Hepatocyte (in vitro differentiated cells): ENCODE measurements around the gene PDP2. TPM values are rescaled to one million over a fixed set of nuclear protein-coding genes. Genes with fewer than 3 reads are reported as not detected.
"Not testable (repeated sequence)": the region's sequence is repeated elsewhere in the genome, so short reads cannot be mapped to it uniquely, and the experiment has no call there.

Experiments
- DNase-seq: peaks from one replicate; pipeline ENCODE4 v3.0.0-alpha.2; 2016; ENCODE audit warnings: low spot score
- H2AFZ ChIP-seq: fragments of 200-600 bp; sonication (generic); 2 replicates; pipeline ENCODE4 v1.6.0; 2016; ENCODE audit warnings: antibody characterized with exemption, mild to moderate bottlenecking
- H3K27ac ChIP-seq: fragments of 200-600 bp; sonication (generic); 2 replicates; pipeline ENCODE4 v1.5.1; 2016; ENCODE audit warnings: mild to moderate bottlenecking
- H3K27me3 ChIP-seq: fragments of 200-600 bp; sonication (generic); 2 replicates; pipeline ENCODE4 v1.6.1; 2016
- H3K36me3 ChIP-seq: fragments of 200-600 bp; sonication (generic); replicated peaks from 2 replicates; pipeline ENCODE4 v1.5.1; 2016; ENCODE audit warnings: low read depth; ENCODE audit not compliant: insufficient read depth
- H3K4me1 ChIP-seq: fragments of 200-600 bp; sonication (generic); 2 replicates; pipeline ENCODE4 v1.5.1; 2016; ENCODE audit warnings: mild to moderate bottlenecking, moderate library complexity; ENCODE audit not compliant: insufficient read depth
- H3K4me2 ChIP-seq: fragments of 200-600 bp; sonication (generic); 2 replicates; pipeline ENCODE4 v1.6.0; 2016
- H3K4me3 ChIP-seq: fragments of 200-600 bp; sonication (generic); 2 replicates; pipeline ENCODE4 v1.5.1; 2016; ENCODE audit warnings: mild to moderate bottlenecking
- H3K79me2 ChIP-seq: fragments of 200-600 bp; sonication (generic); 2 replicates; pipeline ENCODE4 v1.6.0; 2017; ENCODE audit warnings: mild to moderate bottlenecking
- H3K9me2 ChIP-seq: fragments of 200-600 bp; sonication (generic); replicated peaks from 2 replicates; pipeline ENCODE4 v1.6.0; 2017; ENCODE audit warnings: mild to moderate bottlenecking; ENCODE audit not compliant: insufficient read depth
- H3K9me3 ChIP-seq: fragments of 200-600 bp; sonication (generic); 2 replicates; pipeline ENCODE4 v1.5.1; 2016; ENCODE audit warnings: low read depth, mild to moderate bottlenecking
- H4K20me1 ChIP-seq: fragments of 200-600 bp; sonication (generic); 2 replicates; pipeline ENCODE4 v1.6.0; 2016; ENCODE audit warnings: mild to moderate bottlenecking; ENCODE audit not compliant: insufficient read depth, poor library complexity, severe bottlenecking
- EZH2 ChIP-seq: fragments of 200-600 bp; sonication (generic); IDR thresholded peaks from 2 replicates; pipeline ENCODE4 v1.6.1; 2016; ENCODE audit warnings: antibody characterized with exemption, mild to moderate bottlenecking, borderline replicate concordance
- EZH2phosphoT487 ChIP-seq: fragments of 200-600 bp; sonication (generic); IDR thresholded peaks from one replicate; pipeline ENCODE4 v1.6.1; 2018; ENCODE audit warnings: antibody characterized with exemption, mild to moderate bottlenecking, low read depth, moderate library complexity; ENCODE audit not compliant: unreplicated experiment, severe bottlenecking
- WGBS: methylation state at CpG from one replicate; pipeline ENCODE4 v1.1.6; 2016; ENCODE audit warnings: low lambda C conversion rate; ENCODE audit errors: missing lambda C conversion rate; 5-methylcytosine and 5-hydroxymethylcytosine counted together
- polyA plus RNA-seq: library from polyadenylated mRNA; unstranded; fragments of >200 nt; fragmentation: Nextera tagmentation; extraction: Ambion mirVana; gene quantifications from 2 replicates; pipeline ENCODE4 v1.2.1, GENCODE V29; 2016
- total RNA-seq: library from RNA; depleted of rRNA; stranded (reverse); fragments of >200 nt; gene quantifications from 2 replicates; pipeline ENCODE4 v1.2.3, GENCODE V29; 2014
- TF ChIP-seq, protein P1 (sequence below): fragments of 200-600 bp; sonication (generic); IDR thresholded peaks from 2 replicates; pipeline ENCODE4 v1.5.1; 2016; ENCODE audit warnings: antibody characterized with exemption, mild to moderate bottlenecking; ENCODE audit not compliant: poor library complexity

Gene PDP2
- total and polyA plus RNA-seq, 2 experiments from 2014 or later = 5.2 to 17.7 TPM

DNA sequence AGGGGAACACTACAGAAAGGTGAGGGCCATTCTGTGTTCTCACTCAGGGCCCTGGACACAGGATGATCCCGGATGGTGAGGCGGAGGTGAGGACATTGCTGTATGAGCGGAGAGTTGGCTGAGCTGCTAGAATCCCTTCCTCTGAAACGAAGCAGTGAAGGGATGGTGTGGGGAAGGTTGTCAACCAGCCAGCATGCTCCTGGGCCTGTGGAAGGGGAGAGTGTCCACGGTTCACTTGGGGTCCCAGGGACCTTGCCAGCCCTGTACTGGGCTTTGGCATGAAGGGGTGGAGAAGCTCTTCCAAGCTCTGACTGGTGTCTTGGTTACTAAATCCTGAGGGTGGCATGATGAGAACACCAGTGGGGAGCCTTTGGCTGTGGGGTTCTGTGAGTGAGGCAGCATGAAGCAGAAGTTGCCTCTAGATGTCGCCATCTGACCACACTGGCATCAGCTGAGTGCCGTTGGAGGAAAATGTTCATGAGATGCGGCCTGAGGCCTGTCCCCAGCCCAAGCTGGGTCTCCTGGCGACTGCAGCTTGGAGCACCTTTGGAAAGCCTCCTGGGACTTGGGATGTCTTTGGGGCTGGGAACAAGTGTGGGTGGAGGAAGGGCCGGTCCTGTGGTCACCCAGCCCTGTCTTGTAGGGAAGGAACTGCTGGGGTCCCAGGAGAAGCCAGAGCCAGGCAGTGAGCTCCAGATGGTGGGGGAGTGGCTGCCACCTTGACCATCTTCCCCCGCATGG lies 14.8 kb downstream of the PDP2 start:
- DNase-seq = peak; percentile 87
- H3K4me2 ChIP-seq = no peak overlapping the region
- H3K4me1 ChIP-seq = peaks cover 10% of the 10 kb centered on the region
- no peaks in the 10 kb centered on the region for H3K27me3 ChIP-seq
- no peaks in the 10 kb centered on the region for H3K79me2 ChIP-seq
- no peaks in the 10 kb centered on the region for H3K9me2 ChIP-seq
- H3K27ac ChIP-seq = no peak overlapping the region
- H4K20me1 ChIP-seq = no peaks in the 10 kb centered on the region
- H3K4me3 ChIP-seq = no peak overlapping the region
- 59% methylated on average over 11 of the region's 11 CpGs for WGBS
- no peak for TF ChIP-seq EZH2phosphoT487
- no peak for TF ChIP-seq EZH2
- TF ChIP-seq, protein P1, sequence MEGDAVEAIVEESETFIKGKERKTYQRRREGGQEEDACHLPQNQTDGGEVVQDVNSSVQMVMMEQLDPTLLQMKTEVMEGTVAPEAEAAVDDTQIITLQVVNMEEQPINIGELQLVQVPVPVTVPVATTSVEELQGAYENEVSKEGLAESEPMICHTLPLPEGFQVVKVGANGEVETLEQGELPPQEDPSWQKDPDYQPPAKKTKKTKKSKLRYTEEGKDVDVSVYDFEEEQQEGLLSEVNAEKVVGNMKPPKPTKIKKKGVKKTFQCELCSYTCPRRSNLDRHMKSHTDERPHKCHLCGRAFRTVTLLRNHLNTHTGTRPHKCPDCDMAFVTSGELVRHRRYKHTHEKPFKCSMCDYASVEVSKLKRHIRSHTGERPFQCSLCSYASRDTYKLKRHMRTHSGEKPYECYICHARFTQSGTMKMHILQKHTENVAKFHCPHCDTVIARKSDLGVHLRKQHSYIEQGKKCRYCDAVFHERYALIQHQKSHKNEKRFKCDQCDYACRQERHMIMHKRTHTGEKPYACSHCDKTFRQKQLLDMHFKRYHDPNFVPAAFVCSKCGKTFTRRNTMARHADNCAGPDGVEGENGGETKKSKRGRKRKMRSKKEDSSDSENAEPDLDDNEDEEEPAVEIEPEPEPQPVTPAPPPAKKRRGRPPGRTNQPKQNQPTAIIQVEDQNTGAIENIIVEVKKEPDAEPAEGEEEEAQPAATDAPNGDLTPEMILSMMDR = peak; percentile 86
- no peaks in the 10 kb centered on the region for H3K9me3 ChIP-seq
- no peaks in the 10 kb centered on the region for H3K36me3 ChIP-seq
- H2AFZ ChIP-seq = no peak overlapping the region

DNA sequence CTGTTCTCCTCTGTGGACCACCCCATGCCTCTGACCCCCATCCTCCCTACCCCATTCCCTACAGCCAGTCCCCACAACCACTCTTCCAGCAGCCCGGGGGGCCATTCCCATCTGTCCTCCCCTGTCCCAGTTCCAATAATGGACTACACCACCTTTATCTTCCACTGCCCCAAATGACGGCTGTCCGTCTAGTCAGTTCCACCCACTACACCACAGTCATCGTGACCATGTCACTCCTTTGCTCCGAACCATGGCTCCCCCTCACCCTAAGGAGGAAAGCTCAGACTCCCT lies 15.3 kb downstream of the PDP2 start:
- Histone ChIP-seq H3K27ac (no peak overlapping the region), H2AFZ (no peak overlapping the region), H3K4me2 (no peak overlapping the region)

DNA sequence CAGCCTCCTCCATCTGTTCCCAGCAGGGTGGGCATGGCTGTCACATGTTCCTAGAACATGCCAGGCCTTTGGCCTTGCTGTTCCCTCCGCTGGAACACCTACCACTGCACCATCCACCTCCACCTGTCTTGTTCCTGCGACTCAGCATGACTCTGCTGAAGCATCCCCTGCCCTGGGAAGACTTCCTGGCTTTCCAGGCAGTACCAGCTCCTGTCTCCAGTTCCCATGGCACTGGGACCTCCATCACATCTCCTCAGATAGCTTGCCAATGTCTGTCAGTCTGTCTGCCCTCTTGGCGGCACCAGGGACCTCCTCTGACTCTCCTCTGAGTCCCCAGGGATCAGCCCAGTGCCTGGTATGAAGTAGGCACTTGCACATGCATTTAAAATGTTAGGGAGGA lies 15.7 kb downstream of the PDP2 start:
- Histone ChIP-seq H3K9me3 (no peaks in the 10 kb centered on the region), H2AFZ (no peak overlapping the region), H4K20me1 (no peaks in the 10 kb centered on the region), H3K79me2 (no peaks in the 10 kb centered on the region), H3K36me3 (no peaks in the 10 kb centered on the region), H3K4me2 (no peak overlapping the region), H3K27ac (peak overlapping the region; percentile 64), H3K4me1 (peaks cover 19% of the 10 kb centered on the region), H3K9me2 (no peaks in the 10 kb centered on the region), H3K4me3 (no peak overlapping the region), H3K27me3 (no peaks in the 10 kb centered on the region)
- 99% methylated on average over 3 of the region's 3 CpGs for WGBS
- DNase-seq = no peak
- no peak for TF ChIP-seq EZH2
- no peak for TF ChIP-seq EZH2phosphoT487
- TF ChIP-seq, protein P1 = no peak

More for the DNA sequence above, 15.3 kb downstream of the PDP2 start:
- Histone ChIP-seq H3K27me3 (no peaks in the 10 kb centered on the region), H3K36me3 (no peaks in the 10 kb centered on the region), H3K4me1 (peaks cover 15% of the 10 kb centered on the region), H3K9me3 (no peaks in the 10 kb centered on the region), H3K79me2 (no peaks in the 10 kb centered on the region), H3K9me2 (no peaks in the 10 kb centered on the region), H4K20me1 (no peaks in the 10 kb centered on the region), H3K4me3 (no peak overlapping the region)
- 93% methylated on average over 5 of the region's 5 CpGs for WGBS
- DNase-seq = no peak
- TF ChIP-seq EZH2 = no peak
- TF ChIP-seq EZH2phosphoT487 = no peak
- TF ChIP-seq, protein P1 = no peak

DNA sequence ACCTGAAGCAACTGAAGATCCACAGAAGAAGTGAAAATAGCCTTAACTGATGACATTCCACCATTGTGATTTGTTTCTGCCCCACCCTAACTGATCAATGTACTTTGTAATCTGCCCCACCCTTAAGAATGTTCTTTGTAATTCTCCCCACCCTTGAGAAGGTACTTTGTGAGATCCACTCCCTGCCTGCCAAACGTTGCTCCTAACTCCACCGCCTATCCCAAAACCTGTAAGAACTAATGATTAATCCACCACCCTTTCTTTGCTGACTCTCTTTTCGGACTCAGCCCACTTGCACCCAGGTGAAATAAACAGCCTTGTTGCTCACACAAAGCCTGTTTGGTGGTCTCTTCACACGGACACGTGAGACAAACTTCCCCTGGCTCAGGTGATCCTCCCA lies 16.4 kb downstream of the PDP2 start:
- not testable (repeated sequence) for DNase-seq, H3K9me2 ChIP-seq, H3K36me3 ChIP-seq, H2AFZ ChIP-seq, H3K4me2 ChIP-seq, H3K4me3 ChIP-seq, H3K27me3 ChIP-seq, H4K20me1 ChIP-seq, H3K9me3 ChIP-seq, H3K79me2 ChIP-seq
- WGBS = 73% methylated on average over 5 of the region's 5 CpGs
- Histone ChIP-seq H3K4me1 (peaks cover 26% of the 10 kb centered on the region), H3K27ac (peak overlapping the region; percentile 64)
